ENCODE results near the gene TAF15.

Gene TAF15

DNA sequence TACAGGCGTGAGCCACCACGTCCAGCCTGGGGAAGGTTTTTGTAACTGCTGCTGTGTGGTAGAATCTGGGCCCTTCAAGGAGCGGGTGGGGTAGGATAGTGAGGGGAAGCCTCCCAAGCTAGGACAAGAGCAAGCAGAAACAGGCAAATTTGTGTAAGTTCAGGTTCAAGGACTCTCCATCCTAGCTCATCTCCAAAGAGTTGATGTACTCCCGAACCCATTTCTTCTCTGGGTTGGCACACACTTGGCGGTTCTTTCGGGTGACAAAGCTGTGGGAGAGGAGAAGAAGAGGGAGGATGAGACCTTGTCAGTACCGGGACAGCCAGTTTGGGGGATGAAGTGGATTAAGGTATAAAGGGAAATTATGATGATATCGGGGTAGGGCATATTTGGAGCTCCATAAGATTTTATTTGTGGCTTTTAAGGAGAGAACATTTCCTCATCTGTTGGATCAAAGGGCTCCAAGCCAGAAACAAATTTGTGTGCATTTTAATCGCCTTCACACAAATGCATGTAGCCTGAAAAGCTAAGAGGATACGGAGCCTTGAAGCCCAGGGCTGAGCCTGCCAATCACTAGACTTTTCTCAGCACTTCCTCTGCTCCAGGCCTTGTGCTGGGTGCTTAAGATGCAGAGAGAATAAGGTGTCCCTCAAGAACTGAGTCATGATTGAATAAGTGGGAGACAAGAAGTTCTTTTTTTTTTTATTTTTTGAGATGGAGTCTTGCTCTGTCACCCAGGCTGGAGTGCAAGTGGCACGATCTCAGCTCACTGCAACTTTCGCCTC, 63.1 kb downstream of the TAF15 start:
- no peak for DNase-seq

DNA sequence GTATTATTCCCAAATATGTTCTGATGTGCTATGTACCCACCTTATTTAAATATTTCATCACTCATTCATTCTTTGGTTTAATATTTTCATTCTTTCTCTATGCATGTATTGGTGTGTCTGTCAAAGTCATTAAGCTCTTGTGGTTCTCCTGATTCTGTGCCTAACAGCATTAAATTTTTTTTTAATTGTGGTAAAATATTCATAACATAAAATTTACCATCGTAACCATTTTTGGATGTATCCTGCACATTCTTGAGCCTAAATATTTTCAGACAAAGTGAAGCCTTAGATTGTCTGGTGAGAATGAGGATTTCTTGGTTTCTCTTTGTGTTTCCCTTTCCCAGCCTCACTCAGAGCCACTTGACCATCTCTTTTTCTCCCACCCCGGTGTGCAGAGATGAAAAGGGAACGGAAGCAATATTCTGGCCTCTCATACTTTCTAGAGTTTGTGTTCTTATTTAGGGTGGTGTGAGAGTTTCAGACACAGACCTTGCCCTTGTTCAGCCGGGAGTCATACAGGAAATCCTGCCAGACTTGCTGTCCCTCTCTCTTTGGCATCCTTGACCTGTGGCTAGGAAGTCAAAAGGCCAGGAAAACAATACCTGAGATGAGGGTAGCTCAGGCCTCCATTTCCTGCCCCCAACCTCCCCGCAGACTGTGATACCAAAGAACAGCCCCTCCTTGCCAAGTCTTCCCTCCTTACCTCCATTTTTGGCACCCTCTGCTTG, 66.0 kb downstream of the TAF15 start:
- DNase-seq, result no peak

DNA sequence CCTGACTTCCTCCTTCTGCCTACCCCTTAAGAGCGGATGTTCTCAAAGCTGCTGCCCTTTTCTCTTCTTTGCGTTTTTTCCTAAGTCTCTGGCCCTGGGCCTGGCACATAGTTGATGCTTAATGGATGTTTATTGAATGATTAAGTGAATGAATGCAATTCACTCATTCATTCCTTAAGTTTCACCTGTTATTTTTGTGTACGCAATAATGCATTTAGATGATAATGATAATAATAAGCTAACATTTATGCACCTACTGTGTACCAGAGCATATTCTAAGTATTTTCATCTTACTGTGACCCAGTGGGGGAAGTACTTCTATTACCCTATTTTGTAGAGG, 66.5 kb downstream of the TAF15 start:
- no peak for DNase-seq

DNA sequence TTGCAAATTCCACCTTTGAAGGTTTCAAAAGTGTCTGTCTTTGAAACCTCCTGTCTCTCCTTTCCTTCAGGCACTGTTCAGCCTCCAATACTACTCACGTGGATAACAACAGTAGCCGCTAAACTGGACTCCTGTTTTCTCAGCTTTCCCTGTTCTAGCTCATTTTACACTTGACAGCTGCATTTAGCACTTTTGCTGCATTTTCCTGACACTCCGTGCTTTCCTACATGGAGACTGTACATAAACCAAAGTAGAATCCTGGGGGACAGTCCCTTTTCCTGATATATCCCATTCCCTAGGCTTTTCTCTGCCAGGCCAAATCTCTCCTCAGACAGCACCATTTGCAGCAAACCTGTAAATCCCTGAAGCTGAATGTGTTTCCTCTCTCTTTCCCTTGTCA, 67.2 kb downstream of the TAF15 start:
- DNase-seq, result no peak

DNA sequence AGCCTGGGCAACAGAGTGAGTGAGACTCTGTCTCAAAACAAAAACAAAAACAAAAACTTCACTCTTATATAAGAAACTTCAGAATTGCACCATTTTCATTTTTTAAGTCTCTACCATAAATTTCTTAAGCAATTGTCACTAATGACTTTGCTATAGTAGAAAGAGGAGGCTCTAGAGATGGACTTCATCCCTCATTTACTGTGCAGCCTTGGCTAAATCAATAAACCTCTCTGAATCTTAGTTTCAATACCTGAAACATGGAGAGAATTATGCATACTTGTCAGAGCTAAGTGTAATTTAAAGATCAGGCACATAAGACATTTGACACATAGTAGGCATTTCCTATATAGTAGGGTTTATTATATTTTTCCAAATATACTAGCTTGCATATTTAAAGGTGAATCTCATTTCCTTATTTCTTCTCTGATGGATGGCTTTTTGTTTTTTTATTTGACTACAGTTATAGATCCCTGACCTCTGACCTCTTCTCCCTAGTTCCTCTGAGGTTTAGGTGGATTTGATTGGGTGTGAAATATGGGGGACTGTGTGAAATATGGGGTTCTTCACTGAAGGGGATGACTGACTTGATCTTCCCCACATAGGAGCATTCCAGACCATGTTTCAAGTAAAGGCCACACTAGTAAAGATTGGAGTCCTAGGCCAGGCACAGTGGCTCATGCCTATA, 68.2 kb downstream of the TAF15 start:
- no peak for DNase-seq

DNA sequence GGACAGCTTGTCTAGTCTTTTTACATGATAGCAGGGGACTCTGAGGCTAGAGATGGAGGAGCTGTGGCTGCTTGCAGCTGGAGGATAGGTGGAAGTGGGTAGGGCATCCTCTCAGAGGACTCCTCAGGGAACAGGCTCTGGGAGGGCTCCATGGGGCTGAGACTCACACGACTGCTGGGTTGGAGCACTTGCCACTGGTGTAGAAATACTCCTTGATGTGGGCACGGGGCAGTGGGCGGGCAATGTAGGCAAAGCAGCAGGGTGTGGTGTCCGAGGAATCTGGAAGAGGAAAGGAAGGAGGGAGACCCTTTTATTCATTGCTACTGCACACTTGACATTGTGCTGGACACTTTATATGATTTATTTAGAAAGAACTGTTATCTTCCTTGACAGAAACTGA, 69.1 kb downstream of the TAF15 start:
- DNase-seq, result no peak

DNA sequence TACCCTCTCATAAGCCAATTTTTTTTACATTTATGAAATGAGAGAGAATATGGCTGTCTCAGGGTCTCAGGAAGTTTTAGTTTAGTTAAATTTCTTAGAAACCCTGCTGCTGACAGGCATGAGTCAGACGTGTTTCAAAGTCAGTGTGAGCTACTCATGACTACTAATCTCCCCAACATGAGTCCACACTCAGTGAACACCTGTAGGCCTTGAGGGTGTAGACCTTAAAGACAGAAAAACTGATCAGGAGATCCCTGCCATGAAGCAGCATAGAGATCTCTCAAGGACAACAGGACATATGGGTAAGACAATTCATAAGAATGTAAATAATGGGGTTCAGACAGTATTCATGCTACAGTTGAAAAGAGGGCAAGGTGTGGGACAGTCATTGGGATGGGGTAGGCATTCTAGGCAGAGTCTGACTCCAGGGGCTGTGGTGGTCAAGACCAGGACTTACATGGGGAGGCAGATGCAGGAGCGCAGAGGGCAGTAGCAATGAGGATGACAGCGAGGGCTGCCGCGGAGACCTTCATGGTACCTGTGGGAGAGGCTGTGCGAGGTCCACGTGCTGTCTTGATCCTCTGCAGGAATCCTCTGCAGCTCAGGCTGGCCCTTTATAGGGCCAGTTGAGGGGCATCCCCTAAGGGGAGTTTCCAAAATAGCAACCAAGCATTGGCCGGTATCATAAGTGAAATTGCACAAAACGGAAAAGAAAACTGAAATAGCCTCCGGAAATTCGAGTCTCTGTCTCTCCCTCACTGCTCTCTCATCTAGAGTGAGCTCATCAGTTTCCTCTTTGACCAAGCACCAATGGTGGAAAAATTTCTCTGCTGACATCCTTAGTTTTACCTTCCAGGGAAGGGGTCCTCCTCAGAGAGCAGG, 70.7 kb downstream of the TAF15 start, which contains the start of gene CCL5:
Gene CCL5 (minus strand): TSS at position 588 of the 882 bp plus-strand sequence.
- no peak for DNase-seq

DNA sequence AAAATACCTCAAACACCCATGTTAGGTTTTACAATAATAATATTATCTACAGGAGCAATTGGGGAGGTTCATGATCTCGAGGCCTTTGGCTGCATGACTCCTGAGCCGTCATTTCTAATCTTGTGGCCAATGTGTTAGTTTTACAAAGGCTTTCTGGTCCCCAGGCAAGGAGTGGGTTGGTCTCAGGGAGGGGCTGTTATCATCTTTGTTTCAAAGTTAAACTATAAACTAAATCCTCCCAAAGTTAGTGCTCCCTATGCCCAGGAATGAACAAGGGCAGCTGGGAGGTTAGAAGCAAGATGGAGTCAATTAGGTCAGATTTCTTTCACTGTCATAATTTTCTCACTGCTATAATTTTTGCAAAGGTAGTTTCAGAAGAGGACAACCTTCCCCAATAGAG, 80.0 kb downstream of the TAF15 start:
- DNase-seq, result no peak

DNA sequence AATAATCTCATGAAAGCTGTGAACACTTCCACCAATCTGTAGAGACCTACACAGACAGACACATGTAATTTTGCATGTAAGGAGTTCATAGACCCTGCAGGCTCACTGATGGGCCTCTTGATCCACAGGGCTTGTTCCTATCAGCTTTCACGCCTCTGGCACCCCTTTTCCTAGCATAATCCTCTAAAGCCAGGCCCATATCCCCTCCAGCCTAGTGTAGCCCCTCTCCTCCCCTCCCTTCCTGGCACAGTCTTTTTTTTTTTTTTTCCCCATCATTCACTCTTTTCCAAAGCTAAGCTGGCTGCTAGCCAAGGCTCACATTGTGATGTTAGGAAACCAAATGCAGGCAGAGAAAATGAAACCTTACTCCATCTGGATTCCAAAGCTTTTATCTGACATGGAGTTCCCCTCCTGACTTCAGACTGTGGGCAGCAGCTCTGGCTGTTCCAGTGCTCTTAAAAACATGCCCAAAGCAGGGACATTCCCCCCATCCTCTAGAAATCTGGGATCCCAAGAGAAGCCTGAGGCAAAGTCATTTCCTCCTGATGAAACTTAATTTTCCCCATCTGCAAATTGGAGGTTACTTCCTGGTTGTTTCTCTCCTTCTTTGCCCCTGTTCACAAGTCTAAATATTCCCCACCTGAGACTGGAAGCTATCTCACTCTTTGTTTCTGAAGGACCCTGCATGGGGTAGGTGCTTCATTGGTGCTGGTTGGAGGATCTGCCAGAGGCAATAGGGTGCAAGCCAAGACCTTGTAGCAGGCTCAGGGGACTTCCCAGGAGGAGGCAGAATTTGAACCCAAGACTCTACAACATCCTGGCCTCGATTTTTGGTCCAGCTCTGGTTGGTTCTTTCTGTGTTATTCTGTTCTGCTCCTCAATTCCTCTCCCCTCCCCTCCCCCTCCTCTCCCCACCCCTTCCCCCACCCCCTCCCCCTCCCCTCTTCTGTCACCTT, 80.8 kb downstream of the TAF15 start:
- DNase-seq, result no peak

DNA sequence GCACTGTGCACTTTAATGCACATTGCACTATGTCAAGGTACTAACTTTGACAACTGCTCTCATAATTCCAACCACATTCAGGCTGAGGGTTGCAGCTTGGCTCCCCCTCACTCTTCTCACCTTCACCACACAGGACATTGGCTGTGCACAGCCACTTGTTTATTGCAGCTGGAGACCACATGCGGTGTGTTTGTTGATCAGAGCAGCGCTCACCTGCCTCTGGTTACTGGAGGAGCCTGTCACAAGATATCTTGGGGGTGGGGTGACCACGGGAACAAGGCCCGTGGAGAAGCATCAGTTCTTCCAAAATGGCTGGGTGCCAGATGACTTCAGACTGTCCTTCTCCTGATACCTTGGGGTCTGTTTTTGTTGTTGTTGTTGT, 81.5 kb downstream of the TAF15 start:
- no peak for DNase-seq

DNA sequence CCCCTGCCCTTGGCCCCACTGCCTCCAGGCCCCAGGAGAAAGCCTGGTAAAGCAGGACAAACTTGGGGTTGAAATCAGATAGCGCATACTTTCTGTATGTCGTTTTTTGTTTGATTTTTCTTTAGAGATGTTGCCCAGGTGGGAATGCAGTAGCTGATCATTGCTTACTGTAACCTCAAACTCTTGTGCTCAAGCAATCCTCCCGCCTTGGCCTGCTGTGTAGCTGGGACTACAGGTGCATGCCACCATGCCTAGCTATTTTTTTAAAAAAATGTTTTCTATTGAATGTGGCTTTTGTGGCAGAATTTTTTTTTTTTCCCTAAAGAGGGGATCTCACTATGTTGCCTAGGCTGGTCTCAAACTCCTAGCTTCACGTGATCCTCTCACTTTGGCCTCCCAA, 82.0 kb downstream of the TAF15 start:
- DNase-seq, result no peak

DNA sequence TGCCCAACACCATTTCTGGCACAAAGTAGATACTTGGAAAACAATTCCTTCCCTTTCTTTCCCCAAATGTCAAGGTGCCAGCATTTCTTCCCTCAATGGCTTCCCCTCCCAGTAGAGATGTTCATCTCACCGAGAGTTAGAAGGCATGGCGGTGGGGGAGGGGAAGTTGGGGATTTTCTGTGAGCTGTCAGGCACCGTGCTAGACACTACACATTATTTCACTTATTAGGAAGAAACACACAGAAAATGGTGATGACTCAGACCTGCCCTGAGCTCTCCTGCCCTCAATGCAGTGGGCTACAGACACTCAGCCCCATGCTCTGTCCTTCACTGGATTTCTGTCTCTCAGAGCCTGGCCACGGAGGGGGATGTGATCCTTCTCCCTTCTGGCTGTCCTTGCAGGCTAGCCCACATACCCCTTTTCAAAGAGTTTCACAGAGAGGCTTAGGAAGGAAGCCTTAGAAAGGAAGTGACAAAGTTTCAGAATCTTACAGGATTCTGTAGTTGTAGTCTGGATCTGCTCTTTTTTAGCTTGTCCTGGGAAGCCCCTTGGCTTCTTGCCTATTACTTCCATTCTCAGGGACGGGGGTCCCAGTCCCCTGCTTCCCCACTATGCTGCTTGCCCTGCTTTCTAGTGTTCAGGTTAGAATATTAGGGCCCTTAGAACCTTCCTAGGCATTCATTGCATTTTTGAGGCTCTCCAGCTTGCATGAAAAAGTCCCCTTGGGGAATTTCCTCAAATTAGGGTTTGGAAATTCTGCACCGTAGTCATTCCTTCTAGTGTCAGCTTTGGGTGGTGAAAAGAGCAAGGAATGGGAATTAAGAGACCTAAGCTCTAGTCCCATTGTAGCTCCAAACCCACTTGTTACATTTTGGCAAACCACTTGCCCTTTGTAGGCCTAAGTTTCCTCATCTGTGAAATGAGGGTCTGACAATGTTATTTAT, 83.1 kb downstream of the TAF15 start:
- DNase-seq, result no peak

DNA sequence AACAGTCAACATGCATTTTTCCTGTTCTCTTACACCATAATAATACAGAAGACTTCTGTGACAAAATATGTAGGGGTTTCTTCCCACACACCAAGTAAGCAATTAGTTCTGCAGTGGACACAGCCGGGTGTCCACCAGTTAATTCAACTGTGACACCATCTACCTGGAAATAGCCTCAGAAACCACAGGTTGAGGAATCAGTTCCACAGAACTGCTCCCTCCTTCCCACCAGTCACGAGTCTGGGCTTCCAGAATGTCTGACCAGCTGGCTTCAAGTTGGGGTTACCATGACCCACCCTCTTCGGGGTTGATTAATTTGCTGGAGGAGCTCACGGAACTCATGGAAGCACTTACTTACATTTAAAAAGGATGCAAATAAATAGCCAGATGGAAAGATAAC, 84.5 kb downstream of the TAF15 start:
- no peak for DNase-seq

DNA sequence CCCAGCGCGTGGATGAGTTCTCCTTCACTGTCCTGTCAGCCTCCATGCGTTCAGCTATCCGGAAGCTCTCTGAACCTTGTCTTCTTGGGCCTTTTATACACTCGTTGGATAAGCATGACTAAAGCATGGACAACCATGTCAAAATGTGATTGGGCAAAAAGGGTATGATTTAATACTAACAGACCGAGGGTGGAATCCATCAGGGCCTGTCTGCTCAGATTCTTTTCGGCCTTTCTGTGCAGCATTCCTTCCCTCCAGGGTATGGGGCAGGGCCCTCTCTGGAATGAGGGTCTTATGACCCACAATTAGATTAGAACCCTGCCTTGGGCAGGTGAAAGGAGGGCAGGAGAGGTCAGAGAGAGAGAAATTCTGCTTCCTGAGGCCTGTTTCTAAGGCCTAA, 84.9 kb downstream of the TAF15 start:
- no peak for DNase-seq

DNA sequence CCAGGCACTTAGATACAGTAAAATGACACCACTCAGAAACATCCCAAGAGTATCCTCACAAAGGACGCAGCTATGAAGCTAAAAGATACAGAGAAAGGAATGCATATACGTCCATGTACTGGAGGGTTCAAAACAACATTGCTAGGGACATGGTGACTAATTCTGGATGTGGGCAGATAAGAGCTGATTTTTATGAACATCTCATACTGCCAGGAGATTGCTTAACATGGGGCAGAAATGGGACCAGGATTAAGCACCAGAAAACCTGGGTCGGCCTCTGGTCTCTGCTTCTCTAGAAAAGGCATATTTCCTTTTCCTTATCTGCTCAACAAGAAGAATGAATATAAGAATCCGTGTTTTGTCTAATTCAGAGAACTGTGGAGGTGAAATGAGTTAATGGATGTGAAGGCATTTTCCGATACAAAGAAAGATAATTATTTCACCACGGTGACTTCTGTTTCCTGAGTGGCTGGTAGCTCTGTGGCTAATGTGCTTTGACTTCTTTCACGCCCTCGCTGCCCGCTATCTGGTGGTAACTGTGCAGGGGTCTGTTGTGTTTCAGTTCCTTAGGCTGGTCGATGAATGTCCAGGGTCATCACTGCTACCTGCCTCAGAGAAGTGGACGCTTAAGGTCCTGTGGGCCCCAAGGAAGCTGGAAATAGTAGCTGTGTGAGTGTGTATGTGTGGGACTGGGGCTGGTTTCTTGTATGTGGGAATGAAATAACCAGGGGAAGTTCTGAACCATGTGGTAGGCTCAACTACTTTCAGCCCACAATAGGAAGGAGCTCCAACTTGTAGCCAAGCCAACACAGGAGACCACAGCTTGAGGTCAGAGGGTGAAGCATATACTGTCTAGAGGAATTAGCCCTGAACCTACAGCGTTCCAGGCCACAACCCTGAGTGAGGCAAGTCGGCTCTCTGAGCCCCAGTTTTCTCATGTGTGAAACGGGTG, 86.6 kb downstream of the TAF15 start:
- DNase-seq, result no peak

Data from right kidney (tissue), 1 donor.